GM19455 (cell line): ENCODE data around the gene PCDH15.

Source experiments
- ATAC-seq: cut with Tn5 transposase; IDR thresholded peaks from one replicate; pipeline ENCODE4 v1.9.1; 2021; ENCODE audit not compliant: unreplicated experiment

PCDH15 gene

DNA sequence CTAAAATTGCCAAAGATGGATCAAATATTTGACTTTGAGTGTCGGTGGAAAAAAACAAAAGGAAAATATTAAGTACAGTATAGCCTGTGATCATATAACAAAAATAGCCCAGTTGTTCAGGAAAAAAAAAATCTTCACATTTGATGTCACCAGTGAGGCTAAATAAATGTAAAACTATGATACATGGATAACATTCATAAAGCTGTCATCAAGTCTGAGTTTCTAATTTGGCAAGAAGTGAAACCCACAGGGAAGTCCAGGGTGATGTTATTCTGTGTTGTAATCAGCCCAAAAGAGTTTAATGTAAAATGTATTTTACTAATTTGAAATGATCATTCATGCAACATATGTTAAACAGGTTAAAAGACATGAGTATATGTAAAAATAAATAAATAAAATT is 908.0 kb downstream of the PCDH15 start:
- no peak for ATAC-seq

DNA sequence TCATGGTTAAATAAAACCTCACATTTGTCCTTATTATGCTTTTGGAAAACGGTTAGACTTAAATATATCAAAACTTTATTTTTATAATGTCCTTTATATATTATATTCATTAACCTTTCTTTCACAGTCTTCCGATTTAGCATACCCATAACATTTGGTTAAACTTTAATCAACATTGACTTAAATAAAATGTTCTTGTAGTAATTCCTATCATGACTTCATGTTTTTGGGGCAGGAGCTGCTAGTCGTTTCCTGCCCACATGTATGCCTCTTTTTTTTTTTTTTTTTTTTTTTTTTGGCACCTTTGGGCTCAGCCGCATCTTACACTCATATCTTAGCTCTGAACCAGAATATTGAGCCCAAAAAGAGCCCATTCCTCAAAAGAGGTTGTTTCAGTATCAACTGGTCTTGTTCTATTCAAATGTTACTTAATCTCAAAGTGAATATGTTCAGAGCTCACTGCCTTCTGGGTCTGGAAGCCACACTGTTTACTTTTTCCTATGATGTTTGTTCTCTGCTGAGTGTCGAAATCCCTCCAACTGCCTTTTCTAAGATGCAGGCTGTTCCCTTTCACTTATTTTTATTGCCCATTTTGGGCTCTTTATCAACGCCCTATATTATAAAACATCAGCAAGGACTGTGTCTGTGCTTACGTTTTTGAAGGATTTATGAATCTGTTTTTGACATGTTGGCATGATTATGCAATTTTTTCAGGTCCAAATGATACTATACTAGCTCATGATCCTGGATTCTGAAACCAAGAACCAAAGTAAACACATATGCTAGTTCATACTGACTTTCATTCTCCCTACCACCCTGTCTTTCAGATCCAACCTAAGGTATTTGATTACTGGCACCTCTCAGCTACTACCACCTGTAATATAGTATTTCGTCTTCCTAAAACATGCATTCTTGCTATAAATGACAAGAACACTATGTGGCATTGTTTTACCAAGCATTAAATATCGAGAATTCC is 914.4 kb downstream of the PCDH15 start:
- ATAC-seq, result no peak

DNA sequence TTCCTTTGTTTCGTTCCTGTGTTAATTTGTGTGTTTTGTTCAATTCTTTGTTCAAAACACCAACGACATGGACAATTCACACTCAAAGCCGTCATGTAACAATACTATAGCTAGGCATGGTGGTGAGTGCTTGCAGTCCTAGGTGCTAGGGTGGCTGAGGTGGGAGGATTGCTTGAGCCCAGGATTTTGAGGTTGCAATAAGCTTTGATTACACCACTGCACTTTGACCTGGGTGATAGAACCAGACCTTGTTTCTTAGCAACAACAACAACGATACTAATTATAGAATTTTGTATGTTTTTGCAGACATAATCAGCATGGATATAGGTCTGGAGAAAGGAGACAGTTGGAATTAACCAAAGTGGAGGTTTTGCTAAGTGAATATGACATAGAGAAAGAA is 936.2 kb downstream of the PCDH15 start:
- no peak for ATAC-seq

DNA sequence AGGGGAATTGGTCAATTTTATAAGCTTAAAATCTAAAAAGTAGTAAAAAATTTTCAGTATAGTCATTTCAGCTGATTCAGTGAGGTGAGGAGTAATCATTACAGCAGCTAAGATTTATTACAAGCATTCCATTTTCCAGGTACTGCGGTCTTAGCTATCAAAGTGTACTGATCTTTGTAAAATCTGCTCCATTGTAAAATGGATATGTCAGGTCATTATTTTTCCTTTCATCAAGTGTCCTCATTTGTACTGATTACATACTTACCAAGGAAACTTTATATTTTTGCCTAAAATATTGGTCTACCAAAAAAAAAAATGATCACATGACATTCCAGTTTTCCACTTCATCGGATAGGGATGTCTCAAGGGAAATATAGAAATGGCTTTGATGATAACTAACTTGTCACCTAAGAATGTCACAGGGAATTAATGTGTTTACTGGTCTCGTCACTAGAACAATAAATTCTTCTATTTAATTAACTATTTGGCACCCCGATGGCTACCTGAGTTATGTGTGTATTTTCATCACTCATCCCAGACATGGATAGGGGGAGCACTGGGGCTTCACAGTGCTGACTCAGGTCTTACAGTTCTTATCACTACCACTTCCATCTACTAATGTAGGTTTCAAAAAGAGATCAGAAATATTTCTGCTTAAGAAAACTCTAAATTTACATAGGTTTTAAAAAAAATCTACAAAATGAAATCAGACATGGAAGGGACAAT is 948.4 kb downstream of the PCDH15 start:
- ATAC-seq, result no peak

DNA sequence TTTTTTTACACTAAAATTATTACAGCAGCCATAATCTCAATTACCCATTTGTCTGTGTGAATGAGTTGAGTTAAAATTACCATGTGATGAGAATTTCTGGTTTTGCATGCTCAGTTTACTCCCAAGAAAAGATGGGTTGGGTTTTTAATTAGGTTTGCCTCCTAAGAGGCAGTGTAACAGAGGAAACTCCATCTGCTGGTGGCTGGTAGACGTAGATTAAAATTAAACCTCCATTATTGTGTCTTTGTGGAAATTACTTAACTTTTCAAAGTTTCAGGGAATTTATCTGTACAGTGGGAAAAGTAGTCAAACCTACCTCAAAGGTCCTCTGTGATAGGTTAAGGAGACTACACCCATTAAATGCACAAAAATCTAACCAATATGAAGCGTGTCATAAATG is 954.2 kb downstream of the PCDH15 start:
- ATAC-seq, result no peak

DNA sequence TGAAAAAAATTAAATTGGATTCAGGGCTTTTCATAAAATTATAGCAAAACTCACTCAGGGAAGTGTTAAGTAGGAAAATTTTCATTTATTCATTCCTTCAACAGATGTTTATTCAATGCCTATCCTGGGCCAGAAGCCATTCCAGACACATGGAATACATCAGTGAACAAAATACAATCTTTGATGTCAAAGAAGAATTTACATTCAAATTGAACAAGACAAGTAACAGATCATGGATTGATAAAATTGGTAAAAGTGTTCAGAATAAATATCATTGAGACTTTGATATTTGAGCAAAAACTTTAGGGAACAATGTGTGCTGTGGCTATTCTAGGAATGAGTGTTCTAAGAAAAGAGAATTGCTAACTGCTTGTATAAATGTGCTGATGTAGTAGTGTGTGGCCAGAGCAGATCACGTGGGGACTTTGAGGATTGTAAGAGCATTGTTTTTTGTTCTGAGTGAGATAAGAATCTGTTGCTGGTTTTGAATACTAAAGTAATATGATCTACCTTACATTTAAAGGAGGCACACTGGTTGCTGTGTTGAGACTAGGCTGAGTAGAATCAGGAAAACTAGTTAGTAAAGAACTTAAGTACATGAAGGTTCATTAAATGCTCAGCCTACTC is 957.2 kb downstream of the PCDH15 start:
- no peak for ATAC-seq

DNA sequence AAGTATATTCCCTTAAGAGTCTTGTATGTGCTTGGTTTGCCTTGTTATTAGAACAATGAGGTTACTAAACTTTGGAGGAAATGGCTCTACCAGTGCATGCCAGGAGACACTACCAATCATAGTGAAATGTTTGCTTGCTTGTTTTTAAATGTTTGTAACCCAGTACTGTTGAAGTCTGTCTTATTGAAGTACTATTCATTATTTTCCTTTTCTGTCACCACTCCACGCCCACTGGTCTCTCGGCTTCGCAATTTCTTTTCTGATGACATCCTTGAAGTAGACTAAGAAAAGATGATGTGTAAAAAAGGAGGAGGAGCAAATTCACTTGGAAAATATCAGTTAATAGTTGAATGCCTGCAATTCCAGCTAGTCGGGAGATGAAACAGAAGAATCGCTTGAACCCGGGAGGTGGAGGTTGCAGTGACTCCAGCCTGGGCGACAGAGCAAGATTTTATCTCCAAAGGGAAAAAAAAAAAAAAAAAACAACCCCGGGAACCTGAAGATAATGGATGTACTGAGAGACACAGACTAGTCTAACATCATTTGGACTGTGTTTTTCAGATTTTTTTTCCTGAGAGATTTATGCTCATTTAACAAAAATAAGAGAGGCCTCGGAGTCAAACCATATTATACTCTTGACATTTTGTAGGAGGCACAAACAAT is 959.4 kb downstream of the PCDH15 start:
- no peak for ATAC-seq

DNA sequence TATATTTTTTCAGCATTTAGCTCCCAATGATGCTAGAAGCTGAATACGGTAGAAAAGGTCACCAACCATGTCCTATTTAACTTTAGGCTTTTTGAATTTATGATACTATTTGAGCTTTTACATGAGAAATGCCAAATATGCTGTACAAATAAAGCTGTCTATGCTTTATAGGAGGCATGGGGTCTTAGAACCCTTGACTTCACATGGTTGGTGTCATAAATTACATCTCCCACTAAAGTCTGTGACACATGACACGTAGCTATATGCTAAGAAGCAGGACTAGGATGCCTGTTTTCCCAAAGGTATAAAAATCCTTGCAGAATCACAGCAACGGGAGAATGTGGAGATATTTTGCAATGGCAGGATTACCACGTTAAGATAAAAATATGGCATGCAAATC is 960.4 kb downstream of the PCDH15 start:
- no peak for ATAC-seq

DNA sequence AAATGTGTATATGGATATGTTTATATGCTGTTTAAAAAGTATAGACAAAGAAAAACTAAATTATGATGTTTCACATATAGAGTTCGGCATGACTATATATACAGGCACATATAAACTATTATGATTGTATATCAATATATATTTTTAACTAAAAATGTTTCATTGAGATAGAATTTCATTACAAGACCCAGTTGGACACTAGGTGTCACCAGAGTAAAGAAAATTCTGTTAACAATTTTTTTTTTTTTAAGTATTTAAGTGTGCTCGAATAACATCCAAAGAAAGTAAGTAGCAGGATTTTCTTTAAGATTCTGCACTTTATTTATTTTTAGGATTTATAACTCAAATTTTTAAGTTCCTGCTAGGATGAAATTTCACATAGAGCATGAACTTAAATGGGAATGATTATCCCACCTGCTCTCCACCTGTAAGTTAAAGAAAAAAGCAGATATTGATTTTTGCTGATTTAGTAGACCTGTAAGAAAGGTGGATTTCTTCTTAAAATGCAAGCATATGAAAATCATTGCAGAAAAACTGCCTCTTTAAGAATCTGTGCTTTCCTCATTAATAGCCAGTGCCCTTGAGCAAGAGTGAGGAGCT is 961.5 kb downstream of the PCDH15 start:
- ATAC-seq, result no peak

DNA sequence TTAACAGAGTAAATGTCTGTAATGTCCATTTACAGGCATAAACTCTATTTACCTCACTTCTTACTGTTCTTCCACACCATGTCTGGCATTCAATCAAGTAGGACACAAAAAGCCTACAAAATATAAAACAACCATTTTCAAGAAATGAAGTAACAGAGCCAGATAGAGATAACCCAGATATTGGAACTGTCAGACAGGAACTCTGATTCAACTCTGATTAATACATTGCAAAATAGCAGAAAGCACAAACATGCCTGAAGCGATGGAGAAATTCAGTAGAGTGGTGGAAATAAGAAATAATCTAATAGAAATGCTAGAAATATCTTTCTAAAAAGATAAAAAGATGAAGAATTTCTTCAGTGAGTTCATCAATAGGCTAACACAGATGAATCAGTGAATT is 964.4 kb downstream of the PCDH15 start:
- no peak for ATAC-seq

DNA sequence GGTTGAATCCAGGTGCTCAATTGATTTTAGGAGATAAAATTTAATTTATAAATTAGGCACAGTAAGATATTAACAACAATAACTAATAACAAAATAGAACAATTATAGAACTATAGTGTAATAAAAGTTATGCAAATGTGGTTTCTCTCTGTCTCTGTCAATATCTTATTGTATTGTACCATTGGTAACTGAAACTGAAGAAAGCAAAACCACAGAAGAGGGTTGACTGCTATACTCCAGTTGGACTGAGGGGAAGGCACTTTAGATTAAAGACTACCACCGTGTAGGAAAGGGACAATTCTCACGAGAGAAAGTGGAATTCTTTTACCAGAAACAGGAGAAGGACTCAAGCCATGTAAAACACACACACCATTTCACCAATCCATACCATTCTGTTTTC is 967.1 kb downstream of the PCDH15 start:
- ATAC-seq, result no peak

DNA sequence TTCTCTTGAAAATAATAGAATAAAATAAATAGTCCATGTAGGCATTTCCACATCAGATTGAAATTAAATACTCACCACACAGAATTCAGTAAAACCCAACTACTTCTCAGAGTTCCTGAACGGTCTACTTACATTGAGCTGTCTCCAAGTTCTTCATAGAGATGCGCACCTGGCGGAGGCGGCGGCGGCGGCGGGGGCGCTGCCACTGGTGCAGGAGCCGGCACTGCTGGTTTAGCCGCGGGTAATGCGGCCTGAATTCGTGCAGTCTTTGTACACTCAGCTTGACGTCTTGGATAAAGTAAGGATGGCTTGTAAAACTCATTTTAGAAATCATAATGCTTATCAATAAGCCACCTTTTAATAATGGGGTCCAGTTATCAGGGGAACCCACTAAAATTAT is 973.8 kb downstream of the PCDH15 start:
- no peak for ATAC-seq

DNA sequence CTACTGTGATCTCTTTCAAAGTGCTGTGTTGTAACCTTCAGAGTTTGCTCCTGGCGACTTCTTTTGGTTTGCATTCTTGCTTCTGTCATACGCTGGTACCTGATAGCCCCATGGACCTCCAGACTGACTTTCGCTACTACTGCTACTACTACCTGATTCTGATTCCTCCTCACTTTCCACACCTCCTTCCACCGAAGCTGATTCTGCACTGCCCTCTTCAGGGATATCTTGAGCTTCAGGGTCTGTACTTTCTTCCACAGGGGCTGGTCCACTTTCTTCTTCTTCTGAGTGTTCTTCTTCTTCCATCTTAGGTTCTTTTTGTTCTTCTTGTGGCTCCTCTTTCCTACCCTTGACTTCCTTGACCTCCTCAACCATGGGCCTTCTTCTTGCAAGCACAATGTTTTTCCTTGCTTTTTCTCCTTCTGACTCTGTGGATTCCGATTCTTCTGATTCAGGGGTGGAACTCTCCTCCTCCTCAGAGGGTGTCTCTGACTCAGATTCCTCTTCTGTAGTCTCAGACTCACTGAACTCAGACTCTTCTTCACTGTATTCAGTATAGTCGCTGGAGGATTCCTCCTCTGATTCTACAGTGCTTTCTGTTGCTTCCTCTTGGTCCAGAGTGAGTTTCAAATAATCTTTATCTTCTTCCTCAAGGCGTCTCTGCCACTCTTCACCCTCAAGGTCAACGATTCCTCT is 992.2 kb downstream of the PCDH15 start:
- ATAC-seq, result no peak

DNA sequence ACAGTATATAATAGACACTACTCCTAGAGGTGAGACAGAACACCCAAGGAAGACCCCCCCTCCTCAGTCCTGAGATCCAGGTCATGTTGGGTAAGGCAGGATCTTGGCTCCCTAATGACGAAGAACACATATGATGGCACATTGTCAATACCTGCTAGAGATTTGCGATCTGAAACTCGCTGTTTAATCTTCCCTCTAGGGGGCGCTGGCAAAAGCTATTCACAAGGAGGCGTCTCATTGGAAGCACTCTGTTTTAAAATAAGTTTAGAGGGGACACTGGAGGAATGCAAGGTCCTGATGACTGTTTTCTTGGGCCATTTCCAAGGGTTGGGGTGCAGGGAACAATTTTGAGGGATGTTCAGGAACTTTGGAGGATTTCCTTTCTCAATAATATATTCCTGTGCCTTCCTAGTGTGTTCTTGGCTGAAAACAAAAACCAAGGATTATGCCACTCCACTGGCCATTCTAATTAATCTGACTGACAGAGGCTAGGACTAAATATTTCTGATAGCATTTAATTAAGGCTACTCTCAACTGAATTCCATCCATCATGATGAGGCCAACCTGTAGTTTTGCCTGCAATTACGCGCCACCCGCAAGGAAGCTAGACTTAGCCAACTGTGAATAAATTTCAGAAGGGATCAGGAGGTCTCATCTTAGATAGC is 1014.7 kb downstream of the PCDH15 start:
- no peak for ATAC-seq

DNA sequence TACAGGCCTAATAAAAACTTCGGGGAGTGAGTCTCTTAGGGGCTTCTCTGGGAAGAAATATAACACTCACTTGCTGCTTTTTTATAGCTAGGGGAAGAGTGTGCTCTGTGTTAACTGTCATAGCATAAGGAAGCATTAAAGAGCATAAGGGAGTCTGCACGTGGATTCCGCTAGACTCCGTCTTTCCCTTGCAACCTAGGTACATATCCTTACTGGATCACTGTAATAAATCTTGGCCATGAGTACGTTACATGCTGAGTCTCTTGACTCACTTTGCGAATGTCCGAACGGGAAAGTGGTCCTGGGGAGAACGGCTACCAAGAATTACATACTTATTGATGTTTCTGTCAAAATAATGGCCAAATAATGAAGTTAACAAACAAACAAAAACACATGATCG is 1029.3 kb downstream of the PCDH15 start:
- ATAC-seq, result no peak

DNA sequence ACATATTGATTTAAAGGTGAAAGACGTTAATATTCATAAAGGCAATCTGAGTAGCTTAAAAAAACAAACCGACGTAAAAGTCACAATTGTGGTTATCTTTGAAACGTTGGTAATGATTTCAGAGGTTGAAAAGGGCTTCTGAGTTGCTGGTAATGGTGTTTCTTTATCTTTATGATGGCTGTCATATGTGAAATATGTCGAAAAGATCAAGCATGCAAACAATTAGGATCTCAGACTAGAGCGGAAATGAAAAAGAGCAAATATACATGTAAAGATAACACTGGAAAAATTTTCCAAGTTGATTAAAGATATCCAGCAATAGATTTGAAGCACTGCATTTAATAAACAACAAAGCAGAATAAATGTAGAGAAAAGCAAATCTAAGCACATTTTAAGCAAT is 1030.1 kb downstream of the PCDH15 start:
- ATAC-seq, result no peak

DNA sequence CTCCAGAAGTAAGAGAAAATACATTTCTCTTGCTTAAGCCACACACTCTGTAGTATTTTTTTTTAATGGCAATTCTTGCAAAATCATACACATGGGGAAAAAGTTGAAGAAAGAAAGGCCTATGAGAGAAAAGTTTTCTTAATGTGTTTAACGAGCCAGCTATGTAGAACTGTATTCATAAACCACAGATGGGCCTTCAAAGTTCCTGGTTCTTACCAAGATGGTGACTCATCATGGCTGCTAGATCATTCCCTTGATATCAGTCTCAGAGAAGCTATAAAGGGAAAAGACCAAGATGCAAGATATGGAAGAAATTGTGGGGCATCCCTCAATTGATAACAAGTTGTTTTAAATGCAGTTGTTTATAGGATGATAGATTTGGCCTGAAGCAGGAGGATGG is 1035.7 kb downstream of the PCDH15 start:
- ATAC-seq, result no peak

DNA sequence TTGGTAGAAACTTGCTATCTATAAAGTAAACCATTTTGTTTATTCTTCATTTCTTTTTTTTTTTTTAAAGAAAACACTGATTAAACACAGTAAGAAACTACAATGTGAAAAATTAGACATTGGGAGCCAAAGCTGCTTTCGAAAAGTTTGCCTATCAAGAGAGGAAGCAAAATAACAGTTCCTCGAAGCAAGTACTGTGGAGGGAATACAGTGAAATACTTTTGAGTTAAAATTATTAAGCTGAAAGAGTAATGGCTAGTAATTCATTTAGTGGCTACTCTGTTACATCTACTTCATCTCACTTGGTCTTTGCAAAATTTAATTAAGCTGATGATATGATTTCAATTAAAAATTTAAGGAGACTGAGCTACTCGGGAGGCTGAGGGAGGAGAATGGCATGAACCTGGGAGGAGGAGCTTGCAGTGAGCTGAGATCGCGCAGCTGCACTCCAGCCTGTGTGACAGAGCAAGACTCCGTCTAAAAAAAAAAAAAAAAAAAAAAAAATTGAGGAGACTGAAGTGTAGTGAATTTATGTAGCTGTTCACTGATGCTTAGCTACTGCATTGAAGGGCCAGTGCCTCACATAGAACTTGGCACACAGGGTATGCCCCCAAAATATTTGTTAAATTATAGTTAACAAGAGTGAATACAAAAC is 1046.3 kb downstream of the PCDH15 start:
- no peak for ATAC-seq
